ENCODE results near the gene DNAAF3.

Gene DNAAF3

GRCh38 chr19:55114566-55115145, 51.8 kb downstream of the DNAAF3 start:
- peaks cover 14% of the 10 kb centered on the region; the same call in 1 of the 2 replicates for H3K4me1 ChIP-seq (ENCODE audit: insufficient read depth, low read length)
- no peak overlapping the region for H3K9ac ChIP-seq (ENCODE audit: low read depth, low read length)
- no peak overlapping the region for H3K4me3 ChIP-seq (ENCODE audit: low read length)
- H3K9me3 ChIP-seq (ENCODE audit: insufficient read depth, low read depth, low read length), result no peaks in the 10 kb centered on the region
- H3K36me3 ChIP-seq (ENCODE audit: insufficient read depth, low read length), result no peaks in the 10 kb centered on the region; the same call in 1 of the 2 replicates
- WGBS, result 95% methylated on average over 9 of the region's 9 CpGs
- no peak overlapping the region for H3K27ac ChIP-seq (ENCODE audit: low read depth, low read length)
- H3K27me3 ChIP-seq (ENCODE audit: insufficient read depth, low read length), result no peaks in the 10 kb centered on the region

GRCh38 chr19:55113570-55114039, 52.8 kb downstream of the DNAAF3 start:
- H3K9me3 ChIP-seq (ENCODE audit: insufficient read depth, low read depth, low read length), result no peaks in the 10 kb centered on the region
- no peak overlapping the region; the same call in 1 of the 2 replicates for H3K9ac ChIP-seq (ENCODE audit: low read depth, low read length)
- no peaks in the 10 kb centered on the region; the same call in 1 of the 2 replicates for H3K36me3 ChIP-seq (ENCODE audit: insufficient read depth, low read length)
- H3K27ac ChIP-seq (ENCODE audit: low read depth, low read length), result peak overlapping the region; percentile 59; the same call in 1 of the 2 replicates
- 61% methylated on average over 11 of the region's 12 CpGs for WGBS
- no peak overlapping the region for H3K4me3 ChIP-seq (ENCODE audit: low read length)
- no peaks in the 10 kb centered on the region for H3K27me3 ChIP-seq (ENCODE audit: insufficient read depth, low read length)
- peaks cover 14% of the 10 kb centered on the region; the same call in 1 of the 2 replicates for H3K4me1 ChIP-seq (ENCODE audit: insufficient read depth, low read length)

- H3K4me1 ChIP-seq (ENCODE audit: insufficient read depth, low read length), result peaks cover 14% of the 10 kb centered on the region; the same call in 1 of the 2 replicates
- no peak overlapping the region for H3K4me3 ChIP-seq (ENCODE audit: low read length)
- H3K9me3 ChIP-seq (ENCODE audit: insufficient read depth, low read depth, low read length), result no peaks in the 10 kb centered on the region
- no peaks in the 10 kb centered on the region for H3K27me3 ChIP-seq (ENCODE audit: insufficient read depth, low read length)
- no peaks in the 10 kb centered on the region; the same call in 1 of the 2 replicates for H3K36me3 ChIP-seq (ENCODE audit: insufficient read depth, low read length)
- no peak overlapping the region; the same call in 1 of the 2 replicates for H3K9ac ChIP-seq (ENCODE audit: low read depth, low read length)
- H3K27ac ChIP-seq (ENCODE audit: low read depth, low read length), result peak overlapping the region; percentile 59; the same call in 1 of the 2 replicates
- 91% methylated on average over 23 of the region's 23 CpGs for WGBS
Measured at GRCh38 chr19:55112777-55113569, 53.4 kb downstream of the DNAAF3 start.

- Histone ChIP-seq H3K4me1 (ENCODE audit: insufficient read depth, low read length) (peaks cover 14% of the 10 kb centered on the region; the same call in 1 of the 2 replicates), H3K9me3 (ENCODE audit: insufficient read depth, low read depth, low read length) (no peaks in the 10 kb centered on the region), H3K9ac (ENCODE audit: low read depth, low read length) (no peak overlapping the region), H3K27ac (ENCODE audit: low read depth, low read length) (no peak overlapping the region), H3K27me3 (ENCODE audit: insufficient read depth, low read length) (no peaks in the 10 kb centered on the region), H3K4me3 (ENCODE audit: low read length) (no peak overlapping the region), H3K36me3 (ENCODE audit: insufficient read depth, low read length) (no peaks in the 10 kb centered on the region; the same call in 1 of the 2 replicates)
- 95% methylated on average over 25 of the region's 25 CpGs for WGBS
Measured at GRCh38 chr19:55112246-55112776, 54.1 kb downstream of the DNAAF3 start.

GRCh38 chr19:55111238-55111831, 55.1 kb downstream of the DNAAF3 start:
- H3K4me3 ChIP-seq (ENCODE audit: low read length), result no peak overlapping the region

GRCh38 chr19:55109527-55110291, 56.7 kb downstream of the DNAAF3 start:
- Histone ChIP-seq H3K9me3 (ENCODE audit: insufficient read depth, low read depth, low read length) (no peaks in the 10 kb centered on the region), H3K27ac (ENCODE audit: low read depth, low read length) (no peak overlapping the region), H3K9ac (ENCODE audit: low read depth, low read length) (no peak overlapping the region), H3K4me3 (ENCODE audit: low read length) (no peak overlapping the region), H3K27me3 (ENCODE audit: insufficient read depth, low read length) (no peaks in the 10 kb centered on the region), H3K36me3 (ENCODE audit: insufficient read depth, low read length) (no peaks in the 10 kb centered on the region; the same call in 1 of the 2 replicates), H3K4me1 (ENCODE audit: insufficient read depth, low read length) (0 out of 2 replicates have a peak, but pooled peaks cover 8% of the 10 kb centered on the region)
- 92% methylated on average over 20 of the region's 20 CpGs for WGBS

More at GRCh38 chr19:55111238-55111831, 55.1 kb downstream of the DNAAF3 start:
- 93% methylated on average over 21 of the region's 21 CpGs for WGBS
- H3K27ac ChIP-seq (ENCODE audit: low read depth, low read length), result no peak overlapping the region
- peaks cover 13% of the 10 kb centered on the region; the same call in 1 of the 2 replicates for H3K4me1 ChIP-seq (ENCODE audit: insufficient read depth, low read length)
- no peak overlapping the region for H3K9ac ChIP-seq (ENCODE audit: low read depth, low read length)
- H3K9me3 ChIP-seq (ENCODE audit: insufficient read depth, low read depth, low read length), result no peaks in the 10 kb centered on the region
- no peaks in the 10 kb centered on the region for H3K27me3 ChIP-seq (ENCODE audit: insufficient read depth, low read length)
- H3K36me3 ChIP-seq (ENCODE audit: insufficient read depth, low read length), result no peaks in the 10 kb centered on the region; the same call in 1 of the 2 replicates
